Stimulated activated CD4-positive, alpha-beta T cell treated with anti-CD3 and anti-CD28 coated beads, Interleukin-15, amount 100 ng/mL, for 24 hours (primary cell): ENCODE measurements around the gene ARID4B.
A peak's percentile ranks its signal among the peaks of the same experiment; 100 is the strongest.
"Not testable (repeated sequence)": the region's sequence is repeated elsewhere in the genome, so short reads cannot be mapped to it uniquely, and the experiment has no call there.

Experiments used
- DNase-seq: peaks from one replicate; pipeline ENCODE4 v3.0.0-alpha.2; 2020

ARID4B gene

GRCh38 chr1:235327559-235328270, at the start of gene ARID4B:
TSS of gene ARID4B (minus strand) at chr1:235328179. CDS start at chr1:235326919, 1,260 bp downstream.
- DNase-seq = peak; percentile 65

GRCh38 chr1:235375919-235376605, 48.1 kb upstream of the ARID4B start:
- DNase-seq = no peak

- no peak for DNase-seq
Measured at GRCh38 chr1:235369802-235370201, 41.8 kb upstream of the ARID4B start.

GRCh38 chr1:235368428-235368827, 40.4 kb upstream of the ARID4B start:
- no peak for DNase-seq

GRCh38 chr1:235367000-235367908, 39.3 kb upstream of the ARID4B start, which contains the start of gene TBCE:
TSS of gene TBCE (plus strand) at chr1:235367427. CDS start at chr1:235380050, 12,623 bp downstream.
- peak; percentile 96 for DNase-seq

- DNase-seq = peak; percentile 43
Measured at GRCh38 chr1:235366286-235366685, 38.3 kb upstream of the ARID4B start.

- not testable (repeated sequence) for DNase-seq
Measured at GRCh38 chr1:235364189-235364588, 36.2 kb upstream of the ARID4B start.

- no peak for DNase-seq
Measured at GRCh38 chr1:235358899-235359298, 30.9 kb upstream of the ARID4B start.

- no peak for DNase-seq
Measured at GRCh38 chr1:235357485-235358373, 29.8 kb upstream of the ARID4B start.

- DNase-seq = no peak
Measured at GRCh38 chr1:235351898-235352297, 23.9 kb upstream of the ARID4B start.

- DNase-seq = no peak
Measured at GRCh38 chr1:235351441-235351840, 23.5 kb upstream of the ARID4B start.

GRCh38 chr1:235343726-235344125, 15.7 kb upstream of the ARID4B start:
- peak; percentile 14 for DNase-seq

- DNase-seq = no peak
Measured at GRCh38 chr1:235342471-235342870, 14.5 kb upstream of the ARID4B start.

- no peak for DNase-seq
Measured at GRCh38 chr1:235342039-235342438, 14.1 kb upstream of the ARID4B start.

- no peak for DNase-seq
Measured at GRCh38 chr1:235341334-235341733, 13.4 kb upstream of the ARID4B start.

GRCh38 chr1:235339746-235340145, 11.8 kb upstream of the ARID4B start:
- DNase-seq = no peak

- no peak for DNase-seq
Measured at GRCh38 chr1:235336903-235337302, 8.9 kb upstream of the ARID4B start.

- DNase-seq = no peak
Measured at GRCh38 chr1:235331401-235331800, 3.4 kb upstream of the ARID4B start.

- no peak for DNase-seq
Measured at GRCh38 chr1:235330918-235331285, 2.9 kb upstream of the ARID4B start.

GRCh38 chr1:235329139-235329902, 1.3 kb upstream of the ARID4B start:
- DNase-seq = peak; percentile 48
